Neuronal stem cell (in vitro differentiated cells): ENCODE results near the gene ITPKC.

ENCODE experiments used
- DNase-seq: peaks from one replicate; pipeline ENCODE4 v3.0.0-alpha.2; 2013; ENCODE audit warnings: low spot score
- H2AFZ ChIP-seq: one replicate; pipeline ENCODE4 v1.6.1; 2013; ENCODE audit warnings: mild to moderate bottlenecking, low read length, inconsistent platforms
- H2AK5ac ChIP-seq: 2 replicates; pipeline ENCODE4 v1.6.1; 2013; ENCODE audit warnings: low read depth, mild to moderate bottlenecking, inconsistent platforms, low read length, moderate library complexity, mixed read lengths
- H2BK120ac ChIP-seq: 2 replicates; pipeline ENCODE4 v1.6.1; 2013; ENCODE audit warnings: low read depth, mild to moderate bottlenecking, inconsistent platforms, low read length, moderate library complexity, mixed read lengths
- H2BK12ac ChIP-seq: one replicate; pipeline ENCODE4 v1.6.1; 2013; ENCODE audit warnings: low read length, inconsistent platforms
- H2BK15ac ChIP-seq: 2 replicates; pipeline ENCODE4 v1.6.1; 2013; ENCODE audit warnings: mild to moderate bottlenecking, low read length, inconsistent platforms, mixed read lengths
- H2BK5ac ChIP-seq: one replicate; pipeline ENCODE4 v1.6.1; 2013; ENCODE audit warnings: inconsistent platforms, mild to moderate bottlenecking, low read length, moderate library complexity
- H3K14ac ChIP-seq: one replicate; pipeline ENCODE4 v1.6.1; 2013; ENCODE audit warnings: low read length, inconsistent platforms
- H3K18ac ChIP-seq: 2 replicates; pipeline ENCODE4 v1.6.1; 2013; ENCODE audit warnings: low read length, inconsistent platforms
- H3K23ac ChIP-seq: 2 replicates; pipeline ENCODE4 v1.6.1; 2013; ENCODE audit warnings: low read depth, mild to moderate bottlenecking, mixed read lengths, low read length, inconsistent platforms; ENCODE audit not compliant: poor library complexity
- H3K27ac ChIP-seq: replicated peaks from 3 replicates; pipeline ENCODE4 v1.5.1; 2013; ENCODE audit warnings: low read length, inconsistent platforms
- H3K27me3 ChIP-seq, 3 experiments: 2 replicates each; pipeline ENCODE4 v1.6.1; 2013; ENCODE audit warnings: low read length in 3 of 3, mild to moderate bottlenecking in 2 of 3, inconsistent platforms in 1 of 3, low read depth in 1 of 3, mixed read lengths in 1 of 3, moderate library complexity in 1 of 3; ENCODE audit not compliant: control insufficient read depth in 3 of 3, insufficient read depth in 3 of 3
- H3K36me3 ChIP-seq, 2 donors: replicated peaks in 1 of 2; 2 replicates each; pipeline ENCODE4 v1.6.1; 2013; ENCODE audit warnings: low read length in 2 of 2; ENCODE audit not compliant: control insufficient read depth in 2 of 2, insufficient read depth in 2 of 2
- H3K4ac ChIP-seq: 2 replicates; pipeline ENCODE4 v1.6.1; 2013; ENCODE audit warnings: inconsistent platforms, mild to moderate bottlenecking, low read length, moderate library complexity
- H3K4me1 ChIP-seq, 2 donors: 1 replicate in 1 of 2; 2 replicates in 1 of 2; pipeline ENCODE4 v1.6.1; 2013; ENCODE audit warnings: low read length in 2 of 2, low read depth in 1 of 2; ENCODE audit not compliant: control insufficient read depth in 2 of 2, insufficient read depth in 1 of 2
- H3K4me2 ChIP-seq: one replicate; pipeline ENCODE4 v1.6.1; 2013; ENCODE audit warnings: mild to moderate bottlenecking, low read length, inconsistent platforms; ENCODE audit not compliant: insufficient read depth, poor library complexity, severe bottlenecking
- H3K4me3 ChIP-seq, 2 donors: 2 replicates each; pipeline ENCODE4 v1.5.1; 2013; ENCODE audit warnings: low read length in 2 of 2, mild to moderate bottlenecking in 2 of 2, inconsistent platforms in 1 of 2, moderate library complexity in 1 of 2
- H3K79me1 ChIP-seq: one replicate; pipeline ENCODE4 v1.6.1; 2013; ENCODE audit warnings: low read depth, mild to moderate bottlenecking, inconsistent platforms, low read length, moderate library complexity
- H3K9ac ChIP-seq: one replicate; pipeline ENCODE4 v1.6.1; 2013; ENCODE audit warnings: mild to moderate bottlenecking, low read depth, low read length, inconsistent platforms; ENCODE audit not compliant: poor library complexity
- H3K9me3 ChIP-seq, 2 donors: replicated peaks in 1 of 2; 2 replicates each; pipeline versions ENCODE3 to v1.6.1; 2013; ENCODE audit warnings: low read length in 2 of 2, mild to moderate bottlenecking in 2 of 2, inconsistent platforms in 1 of 2, low read depth in 1 of 2, mixed read lengths in 1 of 2, moderate library complexity in 1 of 2; ENCODE audit not compliant: control insufficient read depth in 2 of 2, insufficient read depth in 1 of 2
- H4K8ac ChIP-seq: one replicate; pipeline ENCODE4 v1.6.1; 2013; ENCODE audit warnings: low read depth, mild to moderate bottlenecking, inconsistent platforms, low read length, moderate library complexity
- H4K91ac ChIP-seq: one replicate; pipeline ENCODE4 v1.6.1; 2013; ENCODE audit warnings: low read length, low read depth, mild to moderate bottlenecking, inconsistent platforms; ENCODE audit not compliant: poor library complexity
- WGBS, 2 donors: extraction: QIAGEN DNeasy Blood & Tissue Kit; methylation state at CpG; one replicate each; pipeline ENCODE4 v1.1.7; 2013; ENCODE audit warnings: missing lambda C conversion rate in 2 of 2, mixed read lengths in 1 of 2; ENCODE audit not compliant: insufficient read length in 2 of 2, insufficient replicate concordance in 1 of 2; ENCODE audit errors: extremely low coverage in 2 of 2; 5-methylcytosine and 5-hydroxymethylcytosine counted together

ITPKC gene

GRCh38 chr19:40723661-40724254 lies 6.8 kb downstream of the ITPKC start:
- no peak overlapping the region for H3K4me2 ChIP-seq
- H3K27ac ChIP-seq = no peak overlapping the region
- no peaks in the 10 kb centered on the region for H3K27me3 ChIP-seq
- H2BK120ac ChIP-seq = no peak overlapping the region
- H3K4me3 ChIP-seq = no peak overlapping the region
- no peak overlapping the region for H3K14ac ChIP-seq
- H2BK15ac ChIP-seq = no peak overlapping the region
- no peak overlapping the region for H2BK5ac ChIP-seq
- H4K8ac ChIP-seq = no peak overlapping the region
- H3K79me1 ChIP-seq = peaks cover 13% of the 10 kb centered on the region
- peaks cover 8% of the 10 kb centered on the region in 2 donors for H3K4me1 ChIP-seq
- no peak for DNase-seq
- H4K91ac ChIP-seq = no peak overlapping the region
- H3K4ac ChIP-seq = no peak overlapping the region
- no peak overlapping the region for H2BK12ac ChIP-seq
- H3K9me3 ChIP-seq = peaks cover 0 to 4% of the 10 kb centered on the region in 2 donors
- peaks cover 22 to 68% of the 10 kb centered on the region in 2 donors for H3K36me3 ChIP-seq
- no peak overlapping the region for H2AFZ ChIP-seq
- H2AK5ac ChIP-seq = no peak overlapping the region
- H3K18ac ChIP-seq = no peak overlapping the region
- no peak overlapping the region for H3K9ac ChIP-seq
- H3K23ac ChIP-seq = no peak overlapping the region
- WGBS, 2 donors = no CpG with 5 or more reads among the region's 5 CpGs

DNA sequence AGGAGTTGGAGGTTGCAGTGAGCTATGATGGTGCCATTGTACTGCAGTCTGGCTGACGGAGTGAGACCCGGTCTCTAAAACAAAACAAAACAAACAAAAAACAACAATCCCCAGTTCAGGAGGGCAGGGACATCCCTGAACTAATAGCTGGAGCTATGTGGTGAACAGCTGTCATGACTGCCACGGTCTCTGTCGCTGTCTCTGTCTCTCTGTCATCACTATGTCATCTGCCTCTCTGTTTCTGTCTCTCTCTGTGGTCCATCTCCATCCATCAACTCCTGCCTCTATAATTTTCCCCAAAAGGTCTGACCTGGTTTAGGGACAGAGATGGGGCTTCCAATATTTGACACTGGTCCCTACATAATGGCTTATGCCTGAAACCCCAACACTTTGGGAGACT lies 7.4 kb downstream of the ITPKC start:
- Histone ChIP-seq H3K18ac (no peak overlapping the region), H3K9ac (no peak overlapping the region), H3K27ac (no peak overlapping the region), H3K79me1 (peaks cover 11% of the 10 kb centered on the region), H3K4ac (no peak overlapping the region), H2BK120ac (no peak overlapping the region), H4K91ac (no peak overlapping the region), H3K4me3 (no peak overlapping the region), H3K23ac (no peak overlapping the region), H2AK5ac (no peak overlapping the region), H3K4me2 (no peak overlapping the region), H2BK15ac (no peak overlapping the region), H3K4me1 (peaks cover 4 to 5% of the 10 kb centered on the region in 2 donors), H2BK5ac (no peak overlapping the region), H2BK12ac (no peak overlapping the region), H4K8ac (no peak overlapping the region), H3K14ac (no peak overlapping the region), H3K27me3 (no peaks in the 10 kb centered on the region), H3K36me3 (peaks cover 22 to 73% of the 10 kb centered on the region in 2 donors), H2AFZ (no peak overlapping the region), H3K9me3 (peaks cover 0 to 4% of the 10 kb centered on the region in 2 donors)
- WGBS, 2 donors = no CpG with 5 or more reads among the region's 4 CpGs
- no peak for DNase-seq

GRCh38 chr19:40724855-40725254 lies 7.9 kb downstream of the ITPKC start:
- Histone ChIP-seq H3K4me2 (no peak overlapping the region), H3K9me3 (peaks cover 0 to 4% of the 10 kb centered on the region in 2 donors), H2BK15ac (no peak overlapping the region), H2AFZ (no peak overlapping the region), H3K14ac (no peak overlapping the region), H3K18ac (no peak overlapping the region), H3K36me3 (peaks cover 24 to 74% of the 10 kb centered on the region in 2 donors), H3K27ac (no peak overlapping the region), H2BK120ac (no peak overlapping the region), H3K79me1 (peaks cover 11% of the 10 kb centered on the region), H4K8ac (no peak overlapping the region), H3K9ac (no peak overlapping the region), H3K27me3 (no peaks in the 10 kb centered on the region), H3K4me1 (peaks cover 0 to 2% of the 10 kb centered on the region in 2 donors), H2BK12ac (no peak overlapping the region), H3K4me3 (no peak overlapping the region), H3K23ac (no peak overlapping the region), H2AK5ac (no peak overlapping the region), H2BK5ac (no peak overlapping the region), H4K91ac (no peak overlapping the region), H3K4ac (no peak overlapping the region)
- no CpG with 5 or more reads among the region's 3 CpGs for WGBS, 2 donors
- no peak for DNase-seq

DNA sequence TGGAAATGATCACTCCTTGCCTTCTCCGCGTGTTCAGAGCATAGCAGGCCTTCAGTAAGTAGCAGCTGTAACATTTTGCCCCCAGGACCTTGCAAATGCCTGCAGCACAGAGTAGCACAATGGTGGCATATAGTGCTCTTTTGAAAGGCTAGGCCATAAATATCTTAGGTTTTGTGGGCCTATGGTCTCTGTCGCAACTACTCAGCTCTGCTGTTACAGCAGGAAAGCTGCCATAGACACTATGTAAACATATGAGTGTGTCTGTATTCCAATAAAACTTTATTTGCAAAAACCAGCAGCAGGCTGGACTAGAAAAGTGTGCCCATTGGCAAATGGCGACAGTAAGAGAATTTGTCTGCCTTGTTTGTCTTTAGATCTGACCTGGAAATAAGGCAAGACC lies 9.4 kb downstream of the ITPKC start:
- H3K14ac ChIP-seq = no peak overlapping the region
- H2BK120ac ChIP-seq = no peak overlapping the region
- peaks cover 0 to 4% of the 10 kb centered on the region in 2 donors for H3K9me3 ChIP-seq
- no peak overlapping the region for H2BK12ac ChIP-seq
- no peak overlapping the region for H2AFZ ChIP-seq
- no peak overlapping the region for H3K9ac ChIP-seq
- H3K27ac ChIP-seq = no peak overlapping the region
- no peak overlapping the region for H3K23ac ChIP-seq
- H3K4ac ChIP-seq = no peak overlapping the region
- H3K36me3 ChIP-seq = peaks cover 29 to 80% of the 10 kb centered on the region in 2 donors
- H3K4me1 ChIP-seq = no peaks in the 10 kb centered on the region
- H4K91ac ChIP-seq = no peak overlapping the region
- peaks cover 8% of the 10 kb centered on the region for H3K79me1 ChIP-seq
- no peaks in the 10 kb centered on the region for H3K27me3 ChIP-seq
- no peak overlapping the region for H3K4me2 ChIP-seq
- H2BK15ac ChIP-seq = no peak overlapping the region
- H3K18ac ChIP-seq = no peak overlapping the region
- H3K4me3 ChIP-seq = no peak overlapping the region
- WGBS, 2 donors = no CpG with 5 or more reads among the region's 4 CpGs
- no peak overlapping the region for H2BK5ac ChIP-seq
- no peak overlapping the region for H4K8ac ChIP-seq
- DNase-seq = no peak
- H2AK5ac ChIP-seq = no peak overlapping the region
